NB4 (cell line): ENCODE results near the gene CADPS.

Experiments
- CTCF ChIP-seq: IDR thresholded peaks from one replicate; pipeline ENCODE4 v1.5.1; 2012; ENCODE audit warnings: low read depth, low read length
- MAX ChIP-seq: IDR thresholded peaks from 2 replicates; pipeline ENCODE4 v1.6.1; 2011; ENCODE audit warnings: low read depth, low read length
- POLR2A ChIP-seq: IDR thresholded peaks from 2 replicates; pipeline ENCODE4 v1.6.1; 2011; ENCODE audit warnings: mild to moderate bottlenecking; ENCODE audit not compliant: insufficient read length; ENCODE audit errors: extremely low read depth

GRCh38 chr3:62373714-62374333 is 501.4 kb downstream of the CADPS start:
- TF ChIP-seq CTCF (no peak), POLR2A (no peak), MAX (no peak)
